HepG2 (cell line): Measurements from ENCODE around the gene ZFX. TPM values are rescaled to one million over a fixed set of nuclear protein-coding genes. Genes with fewer than 3 reads are reported as not detected.

Experiments used
- ATAC-seq: fragments of 200-7000 bp; cut with Tn5 transposase; 3 replicates; pipeline ENCODE4 v1.9.1; 2020; ENCODE audit warnings: mild to moderate bottlenecking, moderate library complexity
- BruUV-seq: library from RNA; stranded (reverse); fragments of 400-500 nt; replicated peaks from 2 replicates; lab custom pipeline; 2021; lab: Mats Ljungman, UMichigan
- CTCF ChIA-PET: fragments of 300-600 bp; formaldehyde crosslinking; extraction: SDS; loops from one replicate; lab custom pipeline; 2021; ENCODE audit warnings: low total read pairs, inconsistent platforms, low intra/inter-chr PET ratio; lab: Yijun Ruan, JAX
- POLR2A ChIA-PET: fragments of 350-600 bp; sonication (Branson Sonifier 250); formaldehyde crosslinking; loops from one replicate; lab custom pipeline; 2020; ENCODE audit warnings: antibody characterized with exemption, inconsistent platforms; lab: Yijun Ruan, JAX
- DNase-seq: peaks from one replicate; pipeline ENCODE4 v3.0.0-alpha.2; 2015; ENCODE audit warnings: low spot score
- FAIRE-seq: peaks from 3 replicates; lab custom pipeline; 2011; peaks lifted over from hg19 to GRCh38; lab: Jason Lieb, UNC
- H2AFZ ChIP-seq: one replicate; pipeline ENCODE4 v1.6.1; 2011; ENCODE audit warnings: low read length, inconsistent platforms
- H3K27ac ChIP-seq: fragments of 300-600 bp; 3 replicates; pipeline ENCODE4 v1.8.0; 2011; ENCODE audit warnings: mixed run types, mild to moderate bottlenecking, mixed read lengths, low read length, inconsistent platforms; ENCODE audit not compliant: insufficient read depth; ENCODE audit errors: extremely low read length
- H3K27me3 ChIP-seq, 2 experiments: fragments of 200-600 bp in 1 of 2; 2 replicates in 1 of 2; 3 replicates in 1 of 2; pipeline versions ENCODE4 v1.6.0 to v1.8.0; 2011; ENCODE audit warnings: low read length in 2 of 2, mild to moderate bottlenecking in 2 of 2, moderate library complexity in 2 of 2, inconsistent platforms in 1 of 2; ENCODE audit not compliant: insufficient read depth in 2 of 2, control insufficient read depth in 1 of 2
- H3K36me3 ChIP-seq, 2 experiments: fragments of 200-600 bp in 1 of 2; replicated peaks in 1 of 2; 2 replicates in 1 of 2; 3 replicates in 1 of 2; pipeline versions ENCODE4 v1.5.1 to v1.8.0; 2011; ENCODE audit warnings: low read length in 2 of 2, inconsistent platforms in 1 of 2; ENCODE audit not compliant: insufficient read depth in 2 of 2, control insufficient read depth in 1 of 2
- H3K4me1 ChIP-seq: 2 replicates; pipeline ENCODE4 v1.5.1; 2012; ENCODE audit warnings: low read length, inconsistent platforms; ENCODE audit not compliant: insufficient read depth
- H3K4me2 ChIP-seq: 2 replicates; pipeline ENCODE4 v1.6.0; 2011; ENCODE audit warnings: low read depth, low read length, inconsistent platforms
- H3K4me3 ChIP-seq, 3 experiments: fragments of 200-600 bp in 1 of 3; sonication (generic), shearing (Covaris generic) in 1 of 3; replicated peaks in 1 of 3; 2 replicates each; pipeline ENCODE4 v1.5.1; 2011 to 2016; ENCODE audit warnings: low read length in 3 of 3, inconsistent platforms in 2 of 3, low read depth in 2 of 3, mild to moderate bottlenecking in 2 of 3, control low read depth in 1 of 3, mixed read lengths in 1 of 3; ENCODE audit not compliant: insufficient read depth in 1 of 3
- H3K79me2 ChIP-seq: one replicate; pipeline ENCODE4 v1.6.1; 2011; ENCODE audit warnings: low read length, inconsistent platforms; ENCODE audit not compliant: insufficient read depth
- H3K9ac ChIP-seq: 2 replicates; pipeline ENCODE4 v1.6.0; 2011; ENCODE audit warnings: mild to moderate bottlenecking, low read depth, low read length, inconsistent platforms; ENCODE audit not compliant: insufficient read depth
- H3K9me3 ChIP-seq: 2 replicates; pipeline ENCODE4 v1.5.1; 2012; ENCODE audit warnings: mild to moderate bottlenecking, low read length
- H4K20me1 ChIP-seq: 2 replicates; pipeline ENCODE4 v1.6.0; 2011; ENCODE audit warnings: inconsistent platforms, mild to moderate bottlenecking, low read length, moderate library complexity; ENCODE audit not compliant: insufficient read depth
- FLYWCH1 ChIP-seq: sonication (generic); formaldehyde crosslinking; IDR thresholded peaks from 2 replicates; pipeline ENCODE4 v1.8.1; 2023; ENCODE audit warnings: mild to moderate bottlenecking, missing genetic modification reagents
- HMGXB3 ChIP-seq: sonication (generic); formaldehyde crosslinking; IDR thresholded peaks from 2 replicates; pipeline ENCODE4 v1.4.0; 2020; ENCODE audit warnings: missing genetic modification reagents, borderline replicate concordance
- POGZ ChIP-seq: sonication (generic); formaldehyde crosslinking; IDR thresholded peaks from 2 replicates; pipeline ENCODE4 v1.4.0; 2020; ENCODE audit warnings: mild to moderate bottlenecking, missing genetic modification reagents
- PRPF4 ChIP-seq: fragments of 200-400 bp; formaldehyde crosslinking; IDR thresholded peaks from 2 replicates; pipeline ENCODE4 v1.6.1; 2016; ENCODE audit warnings: low read length, low read depth; ENCODE audit not compliant: poor library complexity, severe bottlenecking
- RNF2 ChIP-seq: fragments of 450-650 bp; conservative IDR thresholded peaks from 2 replicates; pipeline ENCODE4 v1.6.1; 2016; ENCODE audit warnings: low read depth
- SALL1 ChIP-seq: sonication (generic); formaldehyde crosslinking; IDR thresholded peaks from 2 replicates; pipeline ENCODE4 v1.8.0; 2022; ENCODE audit warnings: mild to moderate bottlenecking, missing genetic modification reagents
- STAT6 ChIP-seq: sonication (generic); formaldehyde crosslinking; IDR thresholded peaks from 2 replicates; pipeline ENCODE4 v1.4.0; 2020; ENCODE audit warnings: missing genetic modification reagents, mild to moderate bottlenecking, borderline replicate concordance
- TRIM22 ChIP-seq: fragments of 450-650 bp; IDR thresholded peaks from 2 replicates; pipeline ENCODE4 v1.6.1; 2017
- ZBTB21 ChIP-seq: sonication (generic); formaldehyde crosslinking; IDR thresholded peaks from 2 replicates; pipeline ENCODE4 v1.4.0; 2020; ENCODE audit warnings: missing genetic modification reagents
- ZNF329 ChIP-seq: sonication (generic); formaldehyde crosslinking; IDR thresholded peaks from 2 replicates; pipeline ENCODE4 v1.9.0; 2021; ENCODE audit warnings: low read depth, mild to moderate bottlenecking, missing genetic modification reagents
- ZNF687 ChIP-seq: sonication (generic); formaldehyde crosslinking; IDR thresholded peaks from 2 replicates; pipeline ENCODE4 v1.5.1; 2020; ENCODE audit warnings: mild to moderate bottlenecking, missing genetic modification reagents, moderate library complexity
- ZZZ3 ChIP-seq: sonication (generic); formaldehyde crosslinking; IDR thresholded peaks from 2 replicates; pipeline ENCODE4 v1.4.0; 2020; ENCODE audit warnings: missing genetic modification reagents, mild to moderate bottlenecking, borderline replicate concordance
- WGBS: methylation state at CpG from one replicate; pipeline ENCODE4 v1.1.6; 2017; ENCODE audit warnings: low lambda C conversion rate; 5-methylcytosine and 5-hydroxymethylcytosine counted together
- in situ Hi-C: cut with HindIII; loops from 2 replicates; pipeline ENCODE4 v1.10.0; 2017; ENCODE audit warnings: low pct_unique_long_range_greater_than_20kb; ENCODE audit not compliant: extremely low pct_ligation_motif_present
- intact Hi-C: fragments of 100-400 bp; cut with micrococcal nuclease; formaldehyde crosslinking; loops from one replicate; pipeline ENCODE4 v1.10.0; 2022; ENCODE audit not compliant: unreplicated experiment
- polyA plus RNA-seq, 8 experiments: library from polyadenylated mRNA; depleted of rRNA in 3 of 8; stranded (reverse) in 7 of 8; unstranded in 1 of 8; fragments of >200 nt; fragmentation: Illumina TruSeq in 4 of 8; extraction: Trizol in 4 of 8; gene quantifications; 2 replicates each; pipeline versions ENCODE4 v1.2.1 to v1.2.3, GENCODE V29; 2011 to 2016; ENCODE audit warnings: low read depth in 4 of 8, missing spikeins in 1 of 8, mixed read lengths in 1 of 8; ENCODE audit not compliant: insufficient read depth in 1 of 8
- total RNA-seq, 5 experiments: library from RNA; depleted of rRNA; stranded (reverse); fragments of >200 nt; fragmentation: Illumina TruSeq; extraction: Trizol; gene quantifications; 2 replicates each; pipeline ENCODE4 v1.2.3, GENCODE V29; 2016; ENCODE audit warnings: low read depth in 1 of 5

Gene ZFX
- total and polyA plus RNA-seq, 2 of the 13 experiments (the other 11 are each of a cell fraction or from before 2014, with no cell fraction given): 13.8 to 37.3 TPM

- WGBS: under 1% methylated on average over 10 of the region's 10 CpGs
- peak overlapping the region; percentile 90 for H3K27ac ChIP-seq
- POLR2A ChIA-PET: interaction anchor here (0.6 to 2.7 kb wide), 3 partner anchors 40 to 102 kb away, joined by 4 to 12 read pairs (median 4); no protein-coding TSS in a partner anchor
- CTCF ChIA-PET: no interaction called here
- H3K4me1 ChIP-seq: peaks cover 55% of the 10 kb centered on the region
- in situ Hi-C loops (no loop called here), intact Hi-C loops (loop anchor here (1.0 to 5.0 kb wide), 2 partner anchors 38 to 69 kb away; no protein-coding TSS in a partner anchor)
- H3K4me3 ChIP-seq: peak overlapping the region; percentile 74 to 79 (median 74); a peak in 5 of 6 replicates
- peak overlapping the region; percentile 84 for H3K9ac ChIP-seq
- H3K9me3 ChIP-seq: no peaks in the 10 kb centered on the region
- TSS peak; percentile 56 for BruUV-seq
- H3K36me3 ChIP-seq: no peaks in the 10 kb centered on the region
- DNase-seq (no peak), ATAC-seq (no peak), FAIRE-seq (no peak)
- peaks cover 51% of the 10 kb centered on the region for H3K79me2 ChIP-seq
- 0 out of 2 replicates have a peak, but pooled peaks cover 4% of the 10 kb centered on the region for H4K20me1 ChIP-seq
- H3K27me3 ChIP-seq: no peaks in the 10 kb centered on the region
- peak overlapping the region; percentile 79 for H3K4me2 ChIP-seq
- H2AFZ ChIP-seq: no peak overlapping the region
- TF ChIP-seq HMGXB3 (CRISPR knock-in tag) (no peak), ZZZ3 (CRISPR knock-in tag) (no peak), PRPF4 (no peak), RNF2 (no peak), FLYWCH1 (CRISPR knock-in tag) (no peak), TRIM22 (no peak), POGZ (CRISPR knock-in tag) (no peak), ZNF329 (CRISPR knock-in tag) (no peak), ZNF687 (CRISPR knock-in tag) (no peak), SALL1 (no peak), STAT6 (CRISPR knock-in tag) (no peak), ZBTB21 (CRISPR knock-in tag) (no peak)
These were observed 1.4 kb downstream of the ZFX start for GRCh38 chrX:24150898-24151297.
